ENCODE measurements around the gene GLIS1.

Gene GLIS1

DNA sequence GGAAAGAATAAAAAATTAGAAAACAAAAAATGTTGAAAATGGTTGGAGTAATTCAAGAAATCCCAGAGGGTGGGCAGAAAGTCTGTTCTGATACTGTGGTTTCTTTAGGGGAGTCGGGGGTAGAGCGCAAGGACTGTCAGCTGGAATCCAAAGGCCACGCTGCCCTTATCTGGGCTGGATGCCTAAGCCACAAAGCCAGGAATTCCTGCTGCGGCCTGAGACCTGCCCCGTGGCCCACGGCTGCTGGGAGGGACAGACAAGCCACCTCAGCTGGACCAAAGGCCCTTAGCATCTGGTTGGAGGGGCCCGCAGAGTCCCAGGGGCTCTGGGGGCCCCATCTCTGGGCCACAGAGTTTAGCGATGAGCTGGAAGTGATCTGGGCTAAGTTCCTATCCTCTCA is 219.5 kb downstream of the GLIS1 start:
- Mint-ChIP-seq H3K4me1 (peaks cover 8% of the 10 kb centered on the region), H3K9me3 (no peaks in the 10 kb centered on the region), H3K4me3 (no peak overlapping the region), H3K36me3 (no peaks in the 10 kb centered on the region), H3K27ac (no peak overlapping the region)
- ATAC-seq (no peak), DNase-seq (ENCODE audit: low spot score in 2 of 2) (no peak)

DNA sequence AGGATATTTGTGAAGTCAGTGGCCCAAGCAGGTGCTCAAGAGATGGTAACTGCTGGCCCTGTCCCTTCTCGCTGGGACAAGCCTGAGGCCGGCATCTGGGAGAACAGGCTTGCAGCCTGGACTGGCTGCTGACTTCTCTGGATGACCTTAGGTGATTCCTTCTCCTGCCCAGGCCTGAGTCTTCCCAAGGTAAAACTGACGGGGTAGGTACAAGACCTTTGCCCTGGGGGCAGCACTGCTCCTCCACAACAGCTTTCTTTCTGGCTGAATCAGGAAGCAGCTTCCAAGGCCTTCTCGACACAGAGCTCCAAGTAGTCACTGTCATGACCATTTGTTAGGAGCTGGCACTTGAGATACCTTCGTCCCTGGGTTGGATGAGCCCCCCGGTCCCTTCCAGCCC is 220.2 kb downstream of the GLIS1 start:
- Mint-ChIP-seq H3K4me3 (no peak overlapping the region), H3K9me3 (no peaks in the 10 kb centered on the region), H3K36me3 (no peaks in the 10 kb centered on the region), H3K27ac (no peak overlapping the region), H3K4me1 (peaks cover 4% of the 10 kb centered on the region)
- DNase-seq (ENCODE audit: low spot score in 2 of 2) = no peak
- no peak for ATAC-seq

DNA sequence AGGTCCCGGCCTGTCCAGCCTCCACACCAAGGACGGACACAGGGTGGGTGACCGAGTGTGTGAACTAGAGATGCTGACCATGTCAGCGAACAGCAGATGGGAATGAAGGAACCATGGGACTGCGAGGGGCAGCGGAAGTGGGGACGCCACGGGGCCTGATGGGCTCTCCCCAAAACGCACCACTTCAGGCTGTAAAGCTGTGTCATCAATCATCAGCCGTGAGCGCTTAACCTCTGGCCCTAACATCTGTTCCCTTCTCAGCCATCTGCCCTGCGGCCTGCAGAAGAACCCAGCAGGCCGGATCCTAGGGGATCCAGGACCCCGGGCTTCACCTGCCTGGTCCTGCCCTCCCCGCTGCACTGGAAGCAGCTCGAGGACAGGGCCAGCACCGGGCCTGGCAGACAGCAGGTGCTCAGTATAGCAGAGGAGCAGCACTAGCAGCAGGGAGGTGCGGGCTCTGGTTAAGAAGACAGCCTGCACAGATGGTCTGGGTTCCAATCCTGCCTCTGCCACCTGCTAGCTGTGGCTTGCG is 221.1 kb downstream of the GLIS1 start:
- Mint-ChIP-seq H3K27ac (no peak overlapping the region), H3K4me1 (no peaks in the 10 kb centered on the region), H3K36me3 (no peaks in the 10 kb centered on the region), H3K4me3 (no peak overlapping the region), H3K9me3 (no peaks in the 10 kb centered on the region)
- ATAC-seq (no peak), DNase-seq (ENCODE audit: low spot score in 2 of 2) (no peak)

DNA sequence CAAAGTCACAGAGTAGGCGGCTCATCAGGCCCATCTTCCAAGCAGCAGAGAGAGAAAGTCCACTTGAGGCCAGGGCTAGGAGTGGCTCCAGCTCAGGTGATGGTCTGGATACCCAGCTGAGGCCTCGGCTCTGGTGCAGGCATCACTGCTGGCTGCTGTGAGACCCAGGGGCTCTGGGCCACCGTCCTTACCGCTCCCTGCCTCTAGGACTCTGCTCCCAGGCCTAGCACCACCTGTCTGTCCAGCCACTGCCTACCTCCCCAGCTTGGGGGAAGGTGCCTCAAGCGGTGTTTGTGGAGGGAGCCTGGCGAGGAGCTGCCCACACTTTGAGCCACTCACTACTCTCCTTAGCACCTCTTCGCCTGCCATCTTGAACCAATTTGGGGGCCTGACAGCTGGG is 221.9 kb downstream of the GLIS1 start:
- no peaks in the 10 kb centered on the region for H3K9me3 Mint-ChIP-seq
- DNase-seq (ENCODE audit: low spot score in 2 of 2) (no peak), ATAC-seq (no peak)
- no peaks in the 10 kb centered on the region for H3K36me3 Mint-ChIP-seq
- no peak overlapping the region for H3K4me3 Mint-ChIP-seq
- H3K4me1 Mint-ChIP-seq = no peaks in the 10 kb centered on the region
- no peak overlapping the region for H3K27ac Mint-ChIP-seq

DNA sequence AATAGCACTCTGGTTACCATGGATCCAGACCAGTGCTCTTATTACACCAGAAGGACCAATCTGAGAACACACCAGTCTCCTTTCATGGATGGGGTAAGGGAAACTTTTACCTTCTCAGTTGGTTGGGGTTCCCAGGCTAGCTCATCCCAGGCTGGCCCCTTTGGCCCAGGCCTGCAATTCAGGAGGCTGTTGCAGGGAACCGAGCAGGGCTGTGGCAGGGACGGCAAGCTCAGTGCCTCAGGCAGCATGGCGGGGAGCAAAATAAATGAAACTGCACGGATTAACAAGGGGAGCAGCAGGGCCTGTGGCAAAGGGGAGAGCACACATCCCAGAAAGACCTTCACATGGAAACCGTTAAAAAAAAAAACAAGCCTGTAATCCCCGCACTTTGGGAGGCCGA is 222.8 kb downstream of the GLIS1 start:
- no peak for ATAC-seq
- DNase-seq (ENCODE audit: low spot score in 2 of 2) = no peak
- no peaks in the 10 kb centered on the region for H3K9me3 Mint-ChIP-seq
- no peaks in the 10 kb centered on the region for H3K36me3 Mint-ChIP-seq
- no peak overlapping the region for H3K27ac Mint-ChIP-seq
- H3K4me1 Mint-ChIP-seq = no peaks in the 10 kb centered on the region
- no peak overlapping the region for H3K4me3 Mint-ChIP-seq

DNA sequence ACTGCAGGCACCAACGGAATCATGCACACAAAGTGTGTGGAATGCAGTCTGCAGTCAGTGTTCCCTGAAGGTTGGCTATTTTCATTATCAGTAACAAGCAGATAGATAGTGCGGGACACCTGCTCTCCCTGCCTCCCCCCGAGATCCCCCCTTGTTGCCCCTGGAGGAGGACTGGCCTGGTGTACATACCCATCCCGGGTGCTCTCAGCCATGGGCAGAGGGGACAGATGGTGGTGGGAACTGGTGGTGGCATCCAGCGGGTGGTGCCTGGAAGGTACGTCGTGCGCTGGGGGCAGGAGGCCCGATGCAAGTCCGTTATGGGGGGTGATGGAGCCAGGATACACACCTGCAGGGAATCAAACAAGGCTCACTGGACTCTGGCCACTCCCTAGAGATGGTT is 224.5 kb downstream of the GLIS1 start:
- peaks cover 2% of the 10 kb centered on the region for H3K4me1 Mint-ChIP-seq
- no peak overlapping the region for H3K4me3 Mint-ChIP-seq
- DNase-seq (ENCODE audit: low spot score in 2 of 2) = no peak
- H3K27ac Mint-ChIP-seq = no peak overlapping the region
- H3K9me3 Mint-ChIP-seq = no peaks in the 10 kb centered on the region
- ATAC-seq = no peak
- no peaks in the 10 kb centered on the region for H3K36me3 Mint-ChIP-seq

DNA sequence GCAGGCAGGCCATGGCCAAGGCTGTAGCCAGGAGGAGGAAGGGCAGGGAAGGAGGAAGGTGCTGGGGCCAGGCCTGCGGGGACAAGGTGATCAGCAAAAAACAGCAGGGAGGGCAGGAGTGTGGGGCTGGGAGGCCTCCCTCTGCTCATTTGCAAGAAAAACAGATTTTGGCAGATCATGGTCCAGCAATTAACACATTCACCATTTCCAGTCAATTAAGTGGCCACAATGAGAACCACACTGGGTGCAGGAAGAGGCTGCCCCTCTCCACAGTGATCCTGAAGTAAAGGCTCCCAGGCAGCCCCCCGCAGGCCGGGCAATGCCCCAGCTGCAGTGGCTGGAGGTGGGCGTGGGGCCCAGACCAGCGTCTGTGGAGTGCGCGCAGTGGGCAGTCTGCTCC is 225.1 kb downstream of the GLIS1 start:
- H3K27ac Mint-ChIP-seq = no peak overlapping the region
- no peaks in the 10 kb centered on the region for H3K9me3 Mint-ChIP-seq
- H3K4me1 Mint-ChIP-seq = peaks cover 8% of the 10 kb centered on the region
- no peak for DNase-seq (ENCODE audit: low spot score in 2 of 2)
- no peaks in the 10 kb centered on the region for H3K36me3 Mint-ChIP-seq
- ATAC-seq = no peak
- no peak overlapping the region for H3K4me3 Mint-ChIP-seq

DNA sequence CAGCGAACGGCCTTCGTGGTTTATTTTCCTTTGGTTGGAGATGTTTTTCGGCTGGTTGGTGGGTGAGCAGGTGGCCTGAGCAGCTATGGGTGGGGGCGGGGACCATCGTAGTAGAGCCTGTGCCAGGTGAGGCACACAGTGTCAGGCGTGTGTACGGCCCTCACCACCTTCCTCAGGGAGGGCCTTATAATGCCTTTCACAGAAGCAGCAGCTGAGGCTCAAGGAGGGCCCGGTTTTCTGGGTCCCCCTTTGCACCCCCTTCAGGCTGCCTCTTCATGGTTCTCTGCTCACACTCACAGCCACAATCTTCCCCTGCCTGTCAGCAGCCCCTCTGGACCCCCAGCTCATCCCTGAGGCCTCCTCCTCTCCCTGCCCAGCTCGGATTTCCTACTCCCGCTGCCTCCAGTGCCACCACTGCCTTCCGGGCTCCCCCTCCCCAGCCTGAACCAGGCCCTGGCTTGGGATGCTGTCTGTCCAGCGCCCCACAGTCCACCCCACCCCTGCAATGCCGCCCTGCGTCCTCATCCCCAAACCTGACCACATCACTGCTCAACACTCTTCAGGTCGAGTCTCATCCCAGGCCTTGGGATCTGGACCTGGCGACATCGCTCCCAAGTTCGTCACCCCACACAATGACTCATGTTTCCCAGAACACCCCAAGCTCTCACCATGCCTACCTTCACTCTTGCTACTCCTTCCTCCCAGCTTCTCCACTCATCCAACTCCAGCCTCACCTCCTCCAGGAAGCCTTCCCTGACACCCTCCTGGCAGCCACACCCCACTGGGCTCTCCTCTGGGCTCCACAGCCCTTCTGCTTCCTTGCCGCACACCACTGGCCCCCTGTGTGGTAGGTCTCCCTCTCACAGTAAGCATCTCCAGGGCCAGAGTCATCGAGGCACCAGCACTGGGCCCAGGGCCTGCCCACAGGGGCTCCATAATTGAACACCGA is 225.9 kb downstream of the GLIS1 start:
- no peaks in the 10 kb centered on the region for H3K36me3 Mint-ChIP-seq
- no peak overlapping the region for H3K4me3 Mint-ChIP-seq
- H3K4me1 Mint-ChIP-seq = peaks cover 8% of the 10 kb centered on the region
- DNase-seq (ENCODE audit: low spot score in 2 of 2) (no peak), ATAC-seq (no peak)
- no peaks in the 10 kb centered on the region for H3K9me3 Mint-ChIP-seq
- no peak overlapping the region for H3K27ac Mint-ChIP-seq

DNA sequence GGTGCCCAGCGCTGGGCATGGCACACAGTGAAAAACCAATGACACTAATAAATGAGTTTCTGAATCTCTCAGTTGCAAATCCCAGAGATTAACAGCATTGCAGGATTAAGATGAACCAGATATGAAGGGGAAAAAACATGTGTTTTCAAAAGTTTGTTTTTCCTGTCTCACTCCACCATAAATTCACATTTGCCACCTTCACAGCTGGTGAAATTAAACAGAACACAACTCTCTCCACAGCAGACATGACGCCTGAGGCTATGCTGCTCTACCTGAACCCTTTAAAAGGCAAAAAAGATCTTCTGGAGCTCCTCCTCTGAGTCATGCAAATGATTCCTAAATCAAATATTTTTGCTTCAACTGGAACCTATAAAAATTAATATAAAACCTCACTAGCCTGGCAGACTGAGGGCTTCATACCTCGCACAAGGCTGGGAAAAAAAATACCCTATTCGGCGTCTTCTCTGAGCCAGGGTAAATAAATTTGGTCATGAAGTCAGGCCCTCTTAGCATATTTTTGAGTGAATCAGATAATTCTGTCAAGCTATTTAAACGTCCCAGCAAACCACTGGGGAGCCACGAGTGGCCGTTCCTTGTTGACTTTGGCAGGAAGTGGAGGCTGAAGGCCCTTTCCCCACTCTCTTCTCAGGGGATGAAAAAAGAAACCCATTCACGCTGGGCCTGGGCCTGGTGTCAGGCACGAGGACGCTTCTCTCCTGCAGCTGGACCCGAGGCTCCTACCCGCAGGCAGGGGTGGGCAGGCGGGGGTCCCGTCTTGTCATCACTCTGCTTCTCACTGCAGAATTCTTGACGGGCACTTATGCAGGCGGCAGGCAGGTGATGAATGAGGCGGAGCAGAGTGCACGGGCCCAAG is 226.8 kb downstream of the GLIS1 start:
- Mint-ChIP-seq H3K9me3 (no peaks in the 10 kb centered on the region), H3K4me3 (no peak overlapping the region), H3K36me3 (no peaks in the 10 kb centered on the region), H3K27ac (no peak overlapping the region), H3K4me1 (peaks cover 8% of the 10 kb centered on the region)
- DNase-seq (ENCODE audit: low spot score in 2 of 2) (no peak), ATAC-seq (no peak)

DNA sequence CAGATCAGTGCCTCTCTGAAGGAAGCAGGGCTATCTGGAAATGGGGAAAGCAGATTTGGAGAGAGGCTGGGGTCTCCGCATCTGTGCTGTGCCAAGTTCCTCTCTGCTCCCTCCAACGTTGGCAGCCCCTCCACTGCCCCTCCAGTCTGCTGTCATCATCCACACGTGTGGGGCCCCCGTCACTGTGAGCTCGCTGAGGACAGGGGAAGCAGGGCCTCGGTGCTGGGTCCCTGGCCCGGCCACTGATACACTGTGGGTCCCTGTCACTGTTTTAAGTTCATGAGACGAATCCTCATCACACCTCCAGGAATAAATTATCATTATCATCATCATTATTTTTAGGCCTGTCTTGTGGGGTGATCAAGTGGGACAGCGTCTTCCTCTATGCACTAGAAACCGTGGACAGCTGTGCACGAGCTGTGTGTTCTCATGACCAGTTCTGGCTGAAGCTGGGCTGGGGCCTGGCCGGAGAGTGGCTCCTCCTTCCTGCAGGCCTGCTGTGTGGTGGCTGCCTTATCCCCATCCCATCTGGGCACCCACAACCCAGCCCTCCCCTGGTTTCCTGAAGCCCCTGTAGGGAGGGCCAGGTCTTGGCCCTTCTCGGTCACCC is 227.5 kb downstream of the GLIS1 start:
- DNase-seq (ENCODE audit: low spot score in 2 of 2) (no peak), ATAC-seq (no peak)
- H3K4me3 Mint-ChIP-seq = no peak overlapping the region
- H3K4me1 Mint-ChIP-seq = peaks cover 8% of the 10 kb centered on the region
- H3K36me3 Mint-ChIP-seq = no peaks in the 10 kb centered on the region
- no peaks in the 10 kb centered on the region for H3K9me3 Mint-ChIP-seq
- no peak overlapping the region for H3K27ac Mint-ChIP-seq

DNA sequence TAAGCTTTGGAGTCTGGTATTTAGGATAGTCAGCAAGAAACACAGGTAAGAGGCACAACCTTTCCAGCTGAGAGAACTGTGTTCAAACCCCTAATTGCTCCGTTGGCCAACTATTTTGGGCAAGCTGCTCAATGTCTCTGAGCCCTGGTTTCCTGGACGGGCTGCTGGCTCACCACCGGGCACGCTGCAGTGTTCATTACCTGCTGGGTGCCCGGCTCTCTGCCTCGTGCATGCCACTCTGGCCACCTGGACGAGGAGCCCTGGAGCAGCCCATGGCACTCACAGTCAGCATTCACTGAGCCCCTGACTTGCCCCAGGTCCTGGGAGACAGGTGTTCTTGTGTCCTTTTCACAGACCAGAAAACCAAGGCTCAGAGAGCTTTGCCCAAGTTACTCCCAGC is 228.7 kb downstream of the GLIS1 start:
- H3K9me3 Mint-ChIP-seq = no peaks in the 10 kb centered on the region

DNA sequence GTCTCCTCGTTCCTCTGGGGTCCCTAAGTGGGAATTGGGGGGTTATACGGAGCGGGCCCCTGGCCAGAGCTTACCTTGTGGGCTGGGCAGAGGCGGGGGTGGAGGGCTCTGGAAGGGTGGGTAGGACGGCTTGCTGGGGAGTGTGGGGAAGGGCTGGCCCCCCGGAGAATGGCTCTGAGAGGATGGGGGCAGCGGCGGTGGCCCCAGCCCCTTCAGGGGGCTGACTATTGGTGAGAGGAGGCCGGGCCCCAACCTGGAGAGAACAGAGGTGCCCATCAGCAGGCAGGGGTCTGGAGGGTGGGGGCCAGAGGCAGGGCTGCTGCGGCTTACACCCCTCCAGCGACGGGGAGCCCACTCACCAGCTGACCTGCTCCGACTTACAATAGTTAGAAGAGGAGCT is 229.2 kb downstream of the GLIS1 start:
- no peak overlapping the region for H3K27ac Mint-ChIP-seq
- H3K4me3 Mint-ChIP-seq = no peak overlapping the region
- no peak for DNase-seq (ENCODE audit: low spot score in 2 of 2)
- H3K4me1 Mint-ChIP-seq = peaks cover 8% of the 10 kb centered on the region
- no peaks in the 10 kb centered on the region for H3K9me3 Mint-ChIP-seq
- ATAC-seq = no peak
- no peaks in the 10 kb centered on the region for H3K36me3 Mint-ChIP-seq

More for the DNA sequence above, 228.7 kb downstream of the GLIS1 start:
- no peak for DNase-seq (ENCODE audit: low spot score in 2 of 2)
- Mint-ChIP-seq H3K27ac (no peak overlapping the region), H3K4me1 (peaks cover 8% of the 10 kb centered on the region), H3K36me3 (no peaks in the 10 kb centered on the region), H3K4me3 (no peak overlapping the region)
- ATAC-seq = no peak

DNA sequence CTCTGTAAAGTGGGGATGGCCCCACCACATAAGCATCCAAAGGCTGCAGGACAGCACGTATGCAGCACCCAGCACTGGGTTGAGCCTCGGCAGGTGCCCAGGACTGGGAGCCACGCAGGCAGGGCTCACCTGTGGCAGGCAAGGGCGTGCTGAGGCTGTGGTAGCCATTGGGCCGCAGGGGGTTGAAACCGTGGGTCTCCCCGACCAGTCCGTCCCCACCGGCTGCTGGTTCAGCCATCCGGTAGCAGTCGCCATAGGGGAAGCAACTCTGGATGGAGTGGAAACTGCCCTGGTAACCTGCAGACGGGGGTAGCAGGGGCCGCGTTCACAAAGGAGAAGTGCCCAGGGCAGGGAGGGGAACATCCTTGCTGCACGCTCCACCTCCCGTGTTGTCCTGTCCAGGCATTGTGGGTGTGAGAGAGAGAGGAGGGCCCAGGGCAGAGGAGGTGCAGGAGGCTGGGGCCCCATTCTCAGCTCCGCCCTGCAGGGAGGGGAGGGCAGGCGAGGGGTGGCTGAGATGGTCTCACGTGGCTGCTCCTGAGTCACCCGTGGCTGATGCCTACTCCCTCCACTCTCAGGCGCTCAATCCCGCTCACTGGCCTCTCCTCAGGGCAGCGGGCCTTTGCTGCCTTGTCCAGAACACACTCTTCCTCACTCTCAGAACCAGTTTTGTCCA is 229.8 kb downstream of the GLIS1 start:
- no peak for DNase-seq (ENCODE audit: low spot score in 2 of 2)
- H3K27ac Mint-ChIP-seq = peak overlapping the region; percentile 45

DNA sequence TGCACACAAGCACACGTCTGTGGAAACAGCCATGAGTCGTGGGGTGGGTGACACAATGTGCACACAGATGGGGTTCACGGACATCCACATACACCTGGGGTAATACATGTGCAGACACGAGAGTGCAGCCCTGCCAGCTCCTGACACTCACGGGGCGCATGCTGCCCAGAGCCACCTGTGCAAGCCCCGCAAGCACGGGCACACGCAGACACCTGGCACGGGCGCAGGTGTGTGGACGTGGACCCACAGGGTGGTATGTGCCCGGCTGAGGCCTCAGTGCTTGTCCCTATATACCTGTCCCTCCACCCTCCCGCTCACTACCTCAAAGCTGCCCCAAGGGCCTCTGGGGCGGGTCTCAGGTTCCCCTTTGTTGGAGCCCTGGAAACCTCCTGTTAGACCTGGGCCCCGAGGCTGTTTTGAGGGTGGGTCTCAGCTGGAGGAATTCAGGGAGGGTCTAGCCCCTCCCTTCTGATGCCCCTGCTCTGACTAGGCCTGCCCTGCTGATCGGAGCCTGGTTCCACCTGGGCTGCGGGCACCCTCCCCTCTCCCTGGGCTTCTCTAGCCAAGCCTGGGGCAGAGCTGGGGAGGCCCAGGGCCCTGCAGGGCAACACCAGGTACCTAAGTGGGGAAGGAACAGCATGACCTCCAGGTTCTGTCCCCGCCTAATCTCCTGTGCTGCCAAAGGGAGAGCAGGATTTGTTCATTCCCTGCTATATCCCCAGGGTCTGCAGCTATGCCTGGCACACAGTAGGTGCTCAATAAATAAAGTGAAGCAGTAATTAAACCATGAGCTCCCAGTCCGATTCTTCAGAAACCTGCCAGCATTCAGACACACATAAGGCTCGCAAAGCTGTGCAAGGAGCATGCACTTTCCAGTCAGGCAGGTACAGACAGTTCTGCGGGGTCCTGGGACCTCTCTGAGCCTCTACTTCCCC is 230.6 kb downstream of the GLIS1 start:
- Mint-ChIP-seq H3K9me3 (no peaks in the 10 kb centered on the region), H3K4me3 (no peak overlapping the region), H3K27ac (peak overlapping the region; percentile 45), H3K4me1 (peaks cover 8% of the 10 kb centered on the region), H3K36me3 (no peaks in the 10 kb centered on the region)
- DNase-seq (ENCODE audit: low spot score in 2 of 2) (no peak), ATAC-seq (no peak)

More for the DNA sequence above, 229.8 kb downstream of the GLIS1 start:
- ATAC-seq = peak; percentile 70
- no peak overlapping the region for H3K4me3 Mint-ChIP-seq
- H3K36me3 Mint-ChIP-seq = no peaks in the 10 kb centered on the region
- peaks cover 8% of the 10 kb centered on the region for H3K4me1 Mint-ChIP-seq
- H3K9me3 Mint-ChIP-seq = no peaks in the 10 kb centered on the region

Measured in stimulated activated effector memory CD8-positive, alpha-beta T cell treated with anti-CD3 and anti-CD28 coated beads, Interleukin-12 subunit alpha, Interleukin-12 subunit beta, amount 100 ng/mL, for 72 hours (primary cell).